Endothelial cell of hepatic sinusoid (primary cell): ENCODE data around the gene CPS1.

Source experiments
- in situ Hi-C: cut with HindIII; loops from 2 replicates; pipeline ENCODE4 v1.10.0; 2017; ENCODE audit warnings: low sequenced_read_pairs

Gene CPS1

GRCh38 chr2:210546424-210547208, 9.8 kb upstream of the CPS1 start:
- in situ Hi-C loops, result no loop called here

DNA sequence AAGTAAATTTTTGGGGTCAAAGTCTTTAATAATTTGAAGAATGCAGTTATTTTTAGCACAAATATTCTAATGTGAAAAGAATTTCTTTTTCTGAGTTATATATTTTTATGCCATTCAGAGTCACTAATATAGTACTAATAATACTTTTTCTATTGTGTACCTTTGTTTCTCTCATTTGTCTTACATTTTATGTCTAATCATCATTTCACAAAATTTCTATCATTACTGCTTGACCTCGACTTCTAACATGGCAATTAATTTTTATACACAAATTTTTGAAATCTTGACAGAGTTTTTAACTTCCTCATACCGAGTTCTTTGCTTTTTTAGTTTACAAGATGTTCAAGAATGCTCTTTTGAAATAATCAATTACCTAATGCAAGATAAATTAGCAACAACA, 8.4 kb upstream of the CPS1 start:
- in situ Hi-C loops, result no loop called here

GRCh38 chr2:210548878-210549384, 7.5 kb upstream of the CPS1 start:
- in situ Hi-C loops, result no loop called here

GRCh38 chr2:210551001-210551400, 5.4 kb upstream of the CPS1 start:
- in situ Hi-C loops, result no loop called here

GRCh38 chr2:210553373-210553772, 3.0 kb upstream of the CPS1 start:
- in situ Hi-C loops, result no loop called here

GRCh38 chr2:210555555-210555954, 844 bp upstream of the CPS1 start:
- in situ Hi-C loops, result no loop called here

DNA sequence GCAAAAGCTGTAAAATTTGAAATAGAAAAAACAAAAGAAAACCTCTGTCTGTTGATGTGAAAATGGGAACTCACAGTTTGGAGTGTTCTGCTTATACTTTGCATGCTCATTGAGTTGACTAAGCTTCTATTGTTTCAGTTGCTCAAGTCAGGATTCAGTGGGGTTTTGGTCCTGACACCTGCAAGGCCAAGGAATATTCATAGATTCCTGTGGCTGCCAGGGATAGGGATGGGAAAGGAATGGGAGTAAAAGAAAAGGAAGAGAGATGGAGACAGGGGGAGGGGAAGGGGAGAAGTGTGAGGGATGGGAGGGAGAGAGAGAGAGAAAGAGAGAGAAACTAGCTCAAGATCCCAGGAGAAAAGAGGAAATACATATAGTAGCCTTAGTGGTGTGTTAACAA, 1.3 kb downstream of the CPS1 start:
- in situ Hi-C loops, result no loop called here

DNA sequence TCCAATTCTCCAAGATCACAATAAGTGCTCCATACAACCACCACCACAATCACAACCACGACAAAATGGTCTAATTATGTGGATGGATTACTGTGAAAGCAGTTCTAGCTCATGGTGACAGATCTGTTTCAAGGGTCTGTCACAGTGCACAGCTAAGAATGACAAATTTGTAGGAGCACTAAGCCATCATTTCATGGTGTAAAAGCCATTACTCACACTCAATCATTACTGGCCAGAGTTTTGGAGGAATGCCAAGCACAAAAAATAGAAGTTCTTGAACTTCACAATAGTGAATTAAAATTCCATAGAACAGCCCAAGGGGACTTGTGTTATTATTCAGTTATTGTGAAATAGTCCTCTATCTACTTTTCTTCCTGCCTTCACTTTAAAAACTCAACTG, 2.3 kb downstream of the CPS1 start:
- in situ Hi-C loops, result no loop called here

- in situ Hi-C loops, result no loop called here
These were observed 2.8 kb downstream of the CPS1 start for GRCh38 chr2:210559182-210559581.

- in situ Hi-C loops, result no loop called here
These were observed 5.1 kb downstream of the CPS1 start for GRCh38 chr2:210561475-210561874.

DNA sequence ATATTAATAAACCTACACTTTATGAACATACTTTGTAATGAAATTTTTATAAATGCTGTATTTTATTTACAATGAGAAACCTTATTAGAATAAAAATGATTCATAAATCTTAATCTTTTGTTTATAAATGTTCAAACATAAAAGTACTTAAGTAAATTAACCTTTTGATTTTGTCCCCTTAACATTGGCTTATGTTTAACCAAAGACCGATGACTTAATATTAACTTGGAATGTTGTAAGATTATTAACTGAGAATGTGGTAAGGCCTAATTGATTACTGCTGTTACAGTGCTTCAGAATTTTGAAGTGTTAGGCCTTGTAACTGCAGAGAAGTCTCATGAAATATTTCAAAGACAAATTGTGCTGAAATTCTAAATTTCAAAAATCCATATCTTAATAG, 5.7 kb downstream of the CPS1 start:
- in situ Hi-C loops, result no loop called here

- in situ Hi-C loops, result no loop called here
These were observed 6.2 kb downstream of the CPS1 start for GRCh38 chr2:210562502-210563080.

- in situ Hi-C loops, result no loop called here
These were observed 10.9 kb downstream of the CPS1 start for GRCh38 chr2:210567279-210567678.

- in situ Hi-C loops, result no loop called here
These were observed 11.7 kb downstream of the CPS1 start for GRCh38 chr2:210568108-210568507.

DNA sequence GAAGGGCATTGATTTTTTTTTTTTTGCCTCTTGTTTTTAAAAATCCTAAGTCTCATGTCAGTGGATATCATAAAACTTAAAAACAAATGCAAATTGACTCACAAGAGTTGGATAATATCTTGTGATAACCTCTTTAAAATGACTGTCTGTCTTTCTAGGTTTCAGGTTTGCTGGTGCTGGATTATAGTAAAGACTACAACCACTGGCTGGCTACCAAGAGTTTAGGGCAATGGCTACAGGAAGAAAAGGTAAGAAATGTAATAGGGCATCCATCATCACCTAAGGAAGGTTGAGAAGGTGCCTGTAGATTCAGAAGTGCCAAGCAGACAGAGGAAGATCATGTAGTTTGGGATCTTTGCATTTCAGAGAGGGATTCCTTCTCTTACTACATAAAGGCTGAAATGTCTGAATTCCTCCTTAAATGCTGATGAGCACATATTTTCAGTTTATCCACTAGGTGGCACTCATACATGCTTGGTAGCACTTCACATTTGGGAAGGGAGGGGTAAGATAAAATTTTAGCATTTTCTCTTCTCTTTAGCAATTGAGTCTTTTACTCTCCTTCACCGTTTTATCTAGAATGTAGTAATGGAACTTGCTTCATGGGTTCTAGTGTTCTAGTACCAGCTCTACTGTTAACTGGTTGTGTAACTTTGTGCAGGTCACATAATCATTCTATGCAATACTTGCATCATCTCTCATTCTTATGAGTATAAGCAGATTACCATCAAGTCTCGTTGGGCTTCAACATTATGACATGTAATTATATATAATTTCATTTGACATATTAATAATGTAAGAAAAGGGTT, 21.1 kb downstream of the CPS1 start:
- in situ Hi-C loops, result no loop called here

DNA sequence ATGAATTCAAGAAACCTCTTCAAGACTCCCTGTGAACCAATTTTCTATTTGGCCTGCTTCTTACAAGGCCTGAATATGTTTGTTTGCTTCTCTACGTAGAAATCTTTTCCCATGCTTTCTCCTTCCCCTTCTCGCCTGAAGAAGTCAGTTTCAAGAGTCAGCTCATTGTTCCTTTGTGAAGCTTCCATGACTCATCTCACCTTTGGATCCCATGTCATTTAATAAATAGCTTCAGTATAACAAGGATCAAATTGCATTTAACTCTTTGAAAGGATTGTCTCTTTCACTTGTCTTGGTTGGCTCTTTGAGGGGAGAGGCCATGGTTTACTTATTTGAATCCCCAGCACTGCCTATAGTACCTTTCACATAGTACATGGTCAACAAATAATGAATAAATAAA, 28.4 kb downstream of the CPS1 start:
- in situ Hi-C loops, result no loop called here

- in situ Hi-C loops, result no loop called here
These were observed 30.0 kb downstream of the CPS1 start for GRCh38 chr2:210586381-210586780.

GRCh38 chr2:210591663-210592062, 35.3 kb downstream of the CPS1 start:
- in situ Hi-C loops, result no loop called here

GRCh38 chr2:210592726-210593125, 36.3 kb downstream of the CPS1 start:
- in situ Hi-C loops, result no loop called here

DNA sequence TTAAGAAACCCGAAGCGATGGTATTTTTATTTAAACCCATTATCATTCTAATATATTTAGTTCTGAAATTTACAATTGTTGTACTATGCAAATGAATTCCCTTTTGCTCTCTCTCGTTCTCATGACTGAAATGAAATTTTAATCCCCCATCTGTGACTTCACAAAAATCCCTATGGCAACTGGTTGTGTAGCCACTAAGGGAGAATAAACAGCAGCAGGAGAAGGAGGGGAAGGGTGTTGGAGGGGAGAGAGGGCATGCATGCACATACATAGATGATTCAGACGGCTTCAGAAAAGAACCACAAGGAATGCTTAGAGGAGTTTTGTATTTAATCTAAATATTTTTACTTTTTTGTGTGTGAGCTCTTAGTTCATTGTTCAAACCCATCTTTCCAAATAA, 36.8 kb downstream of the CPS1 start:
- in situ Hi-C loops, result no loop called here

DNA sequence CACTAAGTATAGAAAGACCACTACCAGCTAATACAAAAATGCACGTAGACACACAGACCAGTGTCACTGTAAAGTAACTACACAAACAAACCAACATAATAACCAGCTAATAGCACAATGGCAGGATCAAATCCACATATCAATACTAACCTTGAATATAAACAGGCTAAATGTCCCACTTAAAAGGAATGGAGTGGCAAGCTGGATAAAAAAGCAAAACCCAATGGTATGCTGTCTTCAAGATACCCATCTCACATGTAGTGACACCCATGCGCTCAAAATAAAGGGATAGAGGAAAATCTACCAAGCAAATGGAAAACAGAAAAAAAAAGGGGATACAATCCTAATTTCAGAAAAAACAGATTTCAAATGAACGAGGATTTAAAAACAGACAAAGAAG, 41.8 kb downstream of the CPS1 start:
- in situ Hi-C loops, result no loop called here

DNA sequence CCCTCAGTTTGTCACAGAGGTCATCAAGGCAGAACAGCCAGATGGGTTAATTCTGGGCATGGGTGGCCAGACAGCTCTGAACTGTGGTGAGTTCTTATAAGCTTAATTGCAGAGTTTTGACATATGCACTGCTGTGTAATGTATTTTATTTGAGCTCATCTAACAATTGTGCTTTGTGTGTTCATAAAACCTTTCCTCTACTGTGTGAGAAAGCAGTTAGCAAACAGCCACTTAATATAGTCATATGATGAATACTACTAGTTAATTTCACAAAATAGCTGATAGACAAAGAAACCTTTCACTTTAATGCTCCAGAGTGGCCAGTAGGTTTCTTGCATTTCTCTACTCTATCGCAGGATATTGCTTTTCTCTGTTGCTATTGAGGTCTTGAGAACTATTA, 43.1 kb downstream of the CPS1 start:
- in situ Hi-C loops, result no loop called here
